Activated CD4-positive, alpha-beta memory T cell treated with anti-CD3 and anti-CD28 coated beads for 36 hours (primary cell): ENCODE data around the gene MINDY4. TPM values are rescaled to one million over a fixed set of nuclear protein-coding genes. Genes with fewer than 3 reads are reported as not detected.
"Not testable (repeated sequence)": the region's sequence is repeated elsewhere in the genome, so short reads cannot be mapped to it uniquely, and the experiment has no call there.

ENCODE experiments used
- CTCF ChIA-PET: fragments of 350-600 bp; sonication (Branson Sonifier 250); formaldehyde crosslinking; loops from one replicate; lab custom pipeline; 2021; ENCODE audit warnings: antibody characterized with exemption, inconsistent platforms; lab: Charles Lee
- POLR2A ChIA-PET: fragments of 350-600 bp; sonication (Branson Sonifier 250); formaldehyde crosslinking; loops from one replicate; lab custom pipeline; 2021; ENCODE audit warnings: antibody characterized with exemption; lab: Charles Lee
- DNase-seq: peaks from one replicate; pipeline ENCODE4 v3.0.0-alpha.2; 2020
- H3K27ac Mint-ChIP-seq: one replicate; pipeline ENCODE4 v1.8.0; 2021; ENCODE audit warnings: mixed read lengths
- H3K27me3 Mint-ChIP-seq: one replicate; pipeline ENCODE4 v1.8.0; 2021; ENCODE audit warnings: mixed read lengths
- H3K36me3 Mint-ChIP-seq: one replicate; pipeline ENCODE4 v1.8.0; 2021; ENCODE audit warnings: mixed read lengths
- H3K4me1 Mint-ChIP-seq: one replicate; pipeline ENCODE4 v1.8.0; 2021; ENCODE audit warnings: low read depth, mixed read lengths
- H3K4me3 Mint-ChIP-seq: one replicate; pipeline ENCODE4 v1.8.0; 2021; ENCODE audit warnings: mild to moderate bottlenecking, mixed read lengths
- H3K9me3 Mint-ChIP-seq: one replicate; pipeline ENCODE4 v1.8.0; 2021; ENCODE audit warnings: mixed read lengths
- intact Hi-C: fragments of 100-400 bp; cut with micrococcal nuclease; formaldehyde crosslinking; loops from one replicate; pipeline ENCODE4 v1.15.1; 2023
- total RNA-seq, 2 experiments: library from RNA; stranded (reverse); gene quantifications; one replicate each; pipeline ENCODE4 v1.2.3, GENCODE V29; 2021

MINDY4 gene
- total RNA-seq, 2 experiments from 2014 or later = 1.1 to 1.6 TPM

DNA sequence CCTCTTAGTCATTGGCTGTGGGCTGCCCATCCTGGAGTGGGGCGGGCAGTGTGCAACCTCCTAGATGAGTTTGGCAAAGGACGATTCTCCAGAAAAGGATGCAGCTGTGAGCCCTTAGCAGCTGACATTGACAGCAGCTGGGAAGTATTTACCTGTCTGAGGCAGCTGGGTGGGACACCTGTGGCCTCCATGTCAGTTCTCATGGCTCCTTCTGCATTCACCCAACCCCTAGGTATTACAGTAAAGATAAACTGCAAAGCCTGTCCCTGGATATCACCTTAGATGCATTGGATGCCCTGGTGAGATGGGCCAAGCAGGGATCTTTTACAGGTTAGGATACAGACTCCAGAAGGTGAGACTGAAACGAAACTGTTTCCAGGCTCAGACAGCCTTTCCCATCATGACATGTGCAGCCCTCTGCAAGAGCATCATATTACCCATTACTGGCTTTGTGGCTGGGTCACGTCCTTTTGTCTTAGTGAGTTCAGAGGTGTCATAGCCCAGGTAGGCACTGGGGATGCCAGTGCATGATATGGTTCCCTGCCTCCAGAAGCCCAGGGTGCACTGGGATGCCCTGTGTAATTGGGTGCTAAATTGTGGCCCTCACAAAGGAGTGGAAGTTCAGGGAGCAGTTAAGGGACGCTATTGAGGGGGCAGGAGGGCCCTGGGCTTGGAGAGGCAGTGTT, 28.9 kb downstream of the MINDY4 start:
- H3K27ac Mint-ChIP-seq = no peak overlapping the region
- ChIA-PET CTCF (interaction anchor here (0.7 to 1.7 kb wide), 3 partner anchors 26 to 322 kb away, joined by 3 to 10 read pairs (median 9); no protein-coding TSS in a partner anchor), POLR2A (no interaction called here)
- H3K27me3 Mint-ChIP-seq = no peaks in the 10 kb centered on the region
- intact Hi-C loops = loop anchor here (2.0 kb wide), 2 partner anchors 175 to 323 kb away; no protein-coding TSS in a partner anchor
- H3K36me3 Mint-ChIP-seq = no peaks in the 10 kb centered on the region
- H3K4me3 Mint-ChIP-seq = no peak overlapping the region
- no peaks in the 10 kb centered on the region for H3K9me3 Mint-ChIP-seq
- DNase-seq = no peak
- H3K4me1 Mint-ChIP-seq = peaks cover 8% of the 10 kb centered on the region

DNA sequence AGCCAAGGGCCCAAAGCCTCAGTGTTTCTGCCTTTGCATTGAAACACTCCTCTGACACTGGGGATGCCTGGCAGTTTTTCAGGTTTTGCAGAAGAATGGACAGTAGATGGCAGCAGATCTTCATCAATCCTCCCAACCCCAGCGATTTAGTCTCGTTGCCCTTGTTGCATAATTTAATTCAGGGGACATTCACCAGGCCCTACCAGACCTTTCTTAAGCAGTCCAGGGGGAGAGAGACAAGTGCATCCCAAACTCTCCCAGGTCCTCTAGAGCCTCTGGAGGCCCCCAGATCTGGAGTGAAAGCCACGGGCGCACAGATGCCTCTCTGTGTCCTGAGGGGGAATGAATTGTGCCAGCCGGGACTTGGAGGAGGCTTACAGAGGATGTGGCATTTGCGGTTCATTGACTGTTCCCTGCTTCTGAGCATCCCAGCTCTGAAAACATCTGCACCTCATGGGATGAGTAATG, 29.6 kb downstream of the MINDY4 start:
- H3K4me3 Mint-ChIP-seq = no peak overlapping the region
- H3K27ac Mint-ChIP-seq = no peak overlapping the region
- POLR2A ChIA-PET = no interaction called here
- CTCF ChIA-PET = interaction anchor here (1.3 to 1.7 kb wide), 2 partner anchors 138 to 322 kb away, joined by 4 to 9 read pairs; no protein-coding TSS in a partner anchor
- intact Hi-C loops = loop anchor here (2.0 kb wide), 2 partner anchors 174 to 322 kb away; no protein-coding TSS in a partner anchor
- DNase-seq = peak; percentile 25
- no peaks in the 10 kb centered on the region for H3K36me3 Mint-ChIP-seq
- peaks cover 8% of the 10 kb centered on the region for H3K4me1 Mint-ChIP-seq
- H3K27me3 Mint-ChIP-seq = no peaks in the 10 kb centered on the region
- no peaks in the 10 kb centered on the region for H3K9me3 Mint-ChIP-seq

DNA sequence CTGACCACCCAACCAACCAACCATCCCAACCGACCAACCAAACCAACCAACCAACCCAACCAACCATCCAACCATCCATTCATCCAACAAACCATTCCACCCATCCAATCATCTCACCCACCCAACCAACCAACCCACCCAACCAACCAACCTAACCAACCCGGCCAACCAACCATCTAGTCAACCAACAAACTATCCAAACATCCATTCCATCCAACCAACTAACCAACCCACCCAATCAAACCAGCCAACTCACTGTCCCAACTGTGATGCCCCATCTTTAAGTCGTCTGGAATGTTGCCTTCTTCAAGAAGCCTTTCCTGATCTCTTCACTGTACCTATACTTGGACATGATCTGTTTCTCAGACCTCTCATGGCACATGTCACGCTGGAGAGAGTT, 31.6 kb downstream of the MINDY4 start:
- H3K27me3 Mint-ChIP-seq = no peaks in the 10 kb centered on the region
- no peaks in the 10 kb centered on the region for H3K36me3 Mint-ChIP-seq
- H3K9me3 Mint-ChIP-seq = no peaks in the 10 kb centered on the region
- no peak overlapping the region for H3K27ac Mint-ChIP-seq
- POLR2A ChIA-PET = no interaction called here
- intact Hi-C loops = no loop called here
- no peaks in the 10 kb centered on the region for H3K4me1 Mint-ChIP-seq
- no peak overlapping the region for H3K4me3 Mint-ChIP-seq
- no peak for DNase-seq
- CTCF ChIA-PET = interaction anchor here (1.3 kb wide), 1 partner anchor 17 kb away, joined by 4 read pairs; no protein-coding TSS in a partner anchor

DNA sequence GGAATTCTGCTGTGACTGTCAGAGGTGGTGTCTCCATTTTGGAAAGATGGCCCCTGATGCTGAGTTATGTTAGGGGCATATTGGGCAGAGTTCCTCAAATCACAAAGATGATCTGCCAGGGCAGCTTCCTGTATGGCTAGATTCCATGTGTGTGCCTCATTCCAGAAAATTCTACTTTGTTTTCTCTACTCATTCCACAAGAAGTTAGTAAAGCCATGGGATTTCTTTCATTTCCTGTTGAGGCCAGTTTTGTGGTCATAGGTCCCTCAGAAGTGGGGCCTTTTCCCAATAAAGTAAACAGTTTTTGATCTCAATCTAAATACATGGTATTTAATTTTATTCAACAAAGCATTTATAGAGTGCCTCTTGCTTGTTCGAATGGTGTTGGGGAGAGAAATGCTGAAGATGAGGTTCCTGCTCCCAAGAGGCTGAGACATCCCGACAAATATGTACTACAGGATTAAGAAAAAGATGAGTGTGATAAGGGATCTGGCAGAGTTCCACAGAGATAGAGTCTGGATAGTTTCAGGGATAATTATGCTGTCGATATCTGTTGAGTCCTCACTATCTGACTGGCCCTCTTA, 33.0 kb downstream of the MINDY4 start:
- no peak overlapping the region for H3K27ac Mint-ChIP-seq
- no peaks in the 10 kb centered on the region for H3K9me3 Mint-ChIP-seq
- POLR2A ChIA-PET = no interaction called here
- DNase-seq = no peak
- intact Hi-C loops = no loop called here
- H3K4me1 Mint-ChIP-seq = no peaks in the 10 kb centered on the region
- no peaks in the 10 kb centered on the region for H3K27me3 Mint-ChIP-seq
- CTCF ChIA-PET = interaction anchor here (1.3 kb wide), 1 partner anchor 18 kb away, joined by 4 read pairs; no protein-coding TSS in a partner anchor
- H3K36me3 Mint-ChIP-seq = no peaks in the 10 kb centered on the region
- no peak overlapping the region for H3K4me3 Mint-ChIP-seq

DNA sequence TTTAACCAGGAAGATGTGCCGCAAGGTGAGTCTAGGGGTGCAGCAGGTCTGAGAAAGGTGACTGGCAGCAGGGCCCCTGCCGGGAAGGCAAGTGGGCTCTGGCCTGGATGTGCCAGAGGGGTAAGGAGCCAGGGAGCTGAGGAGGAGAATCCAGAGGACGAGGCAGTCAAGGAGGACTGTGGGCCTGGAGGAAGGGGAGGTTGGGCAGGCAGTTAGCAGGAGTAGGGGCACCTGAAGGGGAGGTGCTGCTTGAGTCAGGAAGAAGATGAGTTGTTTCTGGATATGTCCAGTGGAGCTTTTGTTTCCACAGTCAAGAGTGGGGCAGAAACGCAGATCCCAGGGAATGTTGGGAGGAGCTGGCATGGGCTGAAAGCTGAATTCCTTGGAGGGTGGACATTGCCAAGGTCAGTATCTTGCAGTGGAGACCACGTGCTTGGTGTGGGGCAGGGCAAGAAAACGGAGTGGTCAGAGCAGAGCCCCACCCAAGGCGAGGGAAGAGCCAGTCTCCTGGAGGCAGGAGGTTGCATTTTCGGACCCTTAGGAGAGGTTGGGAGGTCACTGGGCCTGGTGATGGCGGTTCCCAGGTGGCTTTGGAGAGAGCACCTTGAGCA, 34.0 kb downstream of the MINDY4 start:
- no peak overlapping the region for H3K4me3 Mint-ChIP-seq
- ChIA-PET CTCF (interaction anchor here (1.1 kb wide), 1 partner anchor 318 kb away, joined by 4 read pairs; no protein-coding TSS in a partner anchor), POLR2A (no interaction called here)
- DNase-seq = no peak
- H3K27ac Mint-ChIP-seq = no peak overlapping the region
- H3K4me1 Mint-ChIP-seq = no peaks in the 10 kb centered on the region
- intact Hi-C loops = no loop called here
- no peaks in the 10 kb centered on the region for H3K9me3 Mint-ChIP-seq
- H3K36me3 Mint-ChIP-seq = no peaks in the 10 kb centered on the region
- no peaks in the 10 kb centered on the region for H3K27me3 Mint-ChIP-seq

DNA sequence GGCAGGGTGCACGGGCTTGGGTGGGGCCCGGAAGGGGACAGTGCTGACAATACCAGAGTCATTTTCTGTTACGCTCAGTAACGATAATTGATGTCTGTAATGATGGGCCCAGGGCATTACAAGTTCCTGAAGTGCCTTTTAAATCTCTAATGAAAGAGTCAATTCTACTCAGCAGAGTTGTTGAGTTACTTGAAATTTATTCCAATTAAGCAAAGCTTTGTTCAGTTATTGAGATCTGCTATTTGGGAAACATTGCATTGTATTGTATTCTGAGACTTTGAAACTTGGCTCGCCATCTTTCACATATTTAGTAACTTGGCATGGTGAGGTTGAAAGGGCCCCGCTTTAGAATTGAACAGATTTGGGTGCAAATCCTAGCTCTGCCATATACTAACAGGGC, 34.7 kb downstream of the MINDY4 start:
- POLR2A ChIA-PET = no interaction called here
- CTCF ChIA-PET = interaction anchor here (0.7 to 1.1 kb wide), 2 partner anchors 317 to 329 kb away, joined by 3 to 4 read pairs; no protein-coding TSS in a partner anchor
- intact Hi-C loops = no loop called here
- Mint-ChIP-seq H3K4me1 (no peaks in the 10 kb centered on the region), H3K4me3 (no peak overlapping the region), H3K9me3 (no peaks in the 10 kb centered on the region), H3K27me3 (no peaks in the 10 kb centered on the region), H3K27ac (no peak overlapping the region), H3K36me3 (no peaks in the 10 kb centered on the region)
- DNase-seq = no peak

DNA sequence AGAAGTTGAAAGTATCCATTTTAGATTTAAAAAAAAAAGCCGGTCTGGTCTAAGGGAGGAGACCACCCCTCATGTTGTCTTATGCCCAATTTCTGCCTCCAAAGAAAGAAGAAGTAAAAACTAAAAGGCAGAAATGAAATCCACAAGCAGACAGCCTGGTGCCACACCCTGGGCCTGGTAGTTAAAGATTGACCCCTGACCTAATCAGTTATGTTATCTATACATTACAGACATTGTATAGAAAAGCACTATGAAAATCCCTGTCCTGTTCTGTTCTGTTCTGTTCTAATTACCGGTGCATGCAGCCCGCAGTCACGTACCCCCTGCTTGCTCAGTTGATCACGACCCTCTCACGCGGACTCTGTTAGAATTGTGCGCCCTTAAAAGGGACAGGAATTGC, 36.3 kb downstream of the MINDY4 start:
- not testable (repeated sequence) for H3K4me3 Mint-ChIP-seq

DNA sequence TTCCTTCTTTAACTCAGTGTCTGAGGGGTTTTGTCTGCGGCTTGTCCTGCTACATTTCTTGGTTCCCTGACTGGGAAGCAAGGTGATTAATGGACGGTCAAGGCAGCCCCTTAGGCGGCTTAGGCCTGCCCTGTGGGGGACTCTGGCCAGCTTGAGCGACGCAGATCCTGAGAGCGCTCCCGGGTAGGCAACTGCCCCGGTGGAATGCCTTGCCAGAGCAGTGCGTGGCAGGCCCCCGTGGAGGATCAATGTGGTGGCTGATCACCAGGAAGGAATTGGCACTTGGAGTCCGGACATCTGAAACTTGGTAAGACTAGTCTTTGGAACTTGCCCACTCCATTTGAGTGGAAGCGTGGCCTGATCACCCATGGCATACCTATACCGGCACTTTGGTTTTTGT, 36.7 kb downstream of the MINDY4 start:
- H3K27me3 Mint-ChIP-seq, DNase-seq, POLR2A ChIA-PET, H3K9me3 Mint-ChIP-seq, H3K4me1 Mint-ChIP-seq, CTCF ChIA-PET, H3K27ac Mint-ChIP-seq, intact Hi-C loops, H3K4me3 Mint-ChIP-seq, H3K36me3 Mint-ChIP-seq: not testable (repeated sequence)

More for the DNA sequence above, 36.3 kb downstream of the MINDY4 start:
- H3K27me3 Mint-ChIP-seq, intact Hi-C loops, CTCF ChIA-PET, H3K4me1 Mint-ChIP-seq, H3K27ac Mint-ChIP-seq, DNase-seq, H3K36me3 Mint-ChIP-seq, H3K9me3 Mint-ChIP-seq, POLR2A ChIA-PET: not testable (repeated sequence)

DNA sequence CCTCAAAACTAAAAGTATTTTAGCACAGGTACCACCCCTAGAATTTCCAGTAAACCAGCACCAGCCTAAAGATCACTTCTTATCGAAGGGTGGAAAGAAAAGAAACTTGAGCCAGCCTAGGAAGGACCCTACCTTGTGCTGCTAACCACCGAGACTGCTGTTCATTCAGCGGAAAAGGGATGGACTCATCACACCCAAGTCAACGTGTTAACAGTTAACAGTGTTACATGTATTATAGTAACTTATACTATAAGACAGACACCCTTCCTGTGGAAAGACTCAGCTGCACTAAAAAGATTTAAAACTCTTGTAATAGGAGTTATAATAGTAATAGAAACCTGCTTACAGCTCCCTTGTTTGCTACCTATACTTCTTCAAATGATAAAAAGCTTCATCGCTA, 39.8 kb downstream of the MINDY4 start:
- no peaks in the 10 kb centered on the region for H3K27me3 Mint-ChIP-seq
- ChIA-PET POLR2A (no interaction called here), CTCF (no interaction called here)
- H3K9me3 Mint-ChIP-seq = no peaks in the 10 kb centered on the region
- H3K4me3 Mint-ChIP-seq = no peak overlapping the region
- DNase-seq = no peak
- no peaks in the 10 kb centered on the region for H3K4me1 Mint-ChIP-seq
- intact Hi-C loops = no loop called here
- H3K36me3 Mint-ChIP-seq = no peaks in the 10 kb centered on the region
- H3K27ac Mint-ChIP-seq = no peak overlapping the region

DNA sequence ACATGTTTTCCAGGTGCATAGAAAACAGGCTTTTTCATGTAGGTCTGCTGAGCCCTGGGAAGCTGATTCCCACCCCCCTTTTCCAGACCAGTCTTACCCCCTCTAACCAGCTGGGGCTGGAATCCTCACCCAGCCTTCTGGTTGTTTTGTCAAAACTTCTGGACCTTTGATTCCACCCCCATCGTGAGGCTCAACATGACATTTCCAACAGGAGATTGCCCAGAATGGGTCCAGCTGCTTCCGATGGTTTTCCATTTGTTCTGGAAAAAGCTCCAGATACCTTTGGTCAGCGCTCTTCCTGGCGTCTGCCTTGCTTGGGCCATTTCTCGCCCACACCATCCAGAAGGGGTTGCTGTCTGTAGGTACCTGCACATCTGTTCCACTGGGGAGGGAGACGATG, 41.5 kb downstream of the MINDY4 start:
- no peak overlapping the region for H3K27ac Mint-ChIP-seq
- no peaks in the 10 kb centered on the region for H3K4me1 Mint-ChIP-seq
- no peaks in the 10 kb centered on the region for H3K27me3 Mint-ChIP-seq
- H3K9me3 Mint-ChIP-seq = no peaks in the 10 kb centered on the region
- ChIA-PET CTCF (no interaction called here), POLR2A (no interaction called here)
- intact Hi-C loops = no loop called here
- H3K36me3 Mint-ChIP-seq = no peaks in the 10 kb centered on the region
- H3K4me3 Mint-ChIP-seq = no peak overlapping the region
- no peak for DNase-seq

DNA sequence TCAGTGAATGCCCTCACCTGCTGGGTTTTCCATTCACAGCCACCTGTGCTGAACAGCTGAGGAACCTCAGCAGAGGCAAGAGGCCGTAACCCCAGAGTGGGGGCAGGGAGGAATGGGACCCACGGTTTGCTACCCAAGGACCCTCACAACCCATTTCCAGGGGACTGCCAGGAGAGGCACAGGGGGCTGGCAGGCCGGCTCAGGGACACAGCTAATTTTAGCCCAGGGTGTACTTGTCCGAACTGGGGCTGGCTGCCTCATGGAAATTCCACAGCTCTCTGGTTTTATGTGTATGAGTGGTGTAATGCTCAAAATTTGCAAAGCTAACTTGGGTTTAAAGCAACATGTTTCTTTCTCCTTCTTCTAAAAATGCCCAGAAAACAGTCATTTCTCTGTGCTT, 42.2 kb downstream of the MINDY4 start:
- ChIA-PET CTCF (interaction anchor here (0.6 kb wide), 1 partner anchor 309 kb away, joined by 3 read pairs; no protein-coding TSS in a partner anchor), POLR2A (no interaction called here)
- no peaks in the 10 kb centered on the region for H3K9me3 Mint-ChIP-seq
- H3K4me1 Mint-ChIP-seq = no peaks in the 10 kb centered on the region
- no peaks in the 10 kb centered on the region for H3K27me3 Mint-ChIP-seq
- no peaks in the 10 kb centered on the region for H3K36me3 Mint-ChIP-seq
- H3K4me3 Mint-ChIP-seq = no peak overlapping the region
- no peak for DNase-seq
- intact Hi-C loops = no loop called here
- H3K27ac Mint-ChIP-seq = no peak overlapping the region

DNA sequence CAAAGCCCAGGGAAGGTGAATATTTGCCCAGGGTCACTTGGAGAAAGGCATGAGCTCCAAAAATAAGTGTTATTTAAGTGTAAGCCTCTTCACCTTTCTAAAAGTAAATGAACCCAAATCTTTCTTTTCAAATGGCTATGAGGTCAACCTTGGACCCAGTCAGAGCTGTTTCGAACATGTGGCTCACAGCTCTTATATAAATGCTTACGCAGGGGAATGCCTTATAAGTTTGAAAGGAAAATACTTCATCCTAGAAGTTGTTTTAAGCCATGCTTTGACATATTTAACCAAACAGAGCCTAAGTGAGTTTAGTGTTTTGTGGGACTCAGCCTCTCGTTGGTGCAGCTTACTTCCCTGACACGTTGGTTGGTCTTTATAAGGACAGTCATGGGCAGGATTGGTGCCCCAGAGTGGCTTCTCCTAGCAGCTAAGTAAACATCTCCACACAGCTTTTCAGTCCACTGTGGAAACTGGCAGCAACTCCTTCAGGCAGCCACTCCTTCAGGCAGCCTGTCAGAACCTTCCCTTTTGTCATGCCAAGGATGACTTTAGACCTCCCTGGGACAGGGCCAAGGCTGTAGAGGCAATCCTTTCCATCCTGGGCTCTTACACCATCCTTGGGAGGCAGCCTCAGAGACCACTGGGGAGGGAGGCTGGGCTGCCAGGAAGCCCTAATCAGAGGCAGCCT, 43.6 kb downstream of the MINDY4 start:
- no peak for DNase-seq
- Mint-ChIP-seq H3K36me3 (no peaks in the 10 kb centered on the region), H3K4me1 (no peaks in the 10 kb centered on the region), H3K9me3 (no peaks in the 10 kb centered on the region), H3K27ac (no peak overlapping the region), H3K27me3 (no peaks in the 10 kb centered on the region), H3K4me3 (no peak overlapping the region)
- ChIA-PET POLR2A (no interaction called here), CTCF (no interaction called here)
- intact Hi-C loops = no loop called here
